Activated CD4-positive, alpha-beta T cell treated with anti-CD3 and anti-CD28 coated beads for 24 hours (primary cell): ENCODE data around the gene CTNNA3.
"Not testable (repeated sequence)": the region's sequence is repeated elsewhere in the genome, so short reads cannot be mapped to it uniquely, and the experiment has no call there.

Experiments used
- DNase-seq, 2 donors: peaks; one replicate each; pipeline ENCODE4 v3.0.0-alpha.2; 2020; ENCODE audit warnings: low read depth in 2 of 2

CTNNA3 gene

GRCh38 chr10:67602268-67602950 lies 93.6 kb downstream of the CTNNA3 start:
- DNase-seq = no peak

- DNase-seq = no peak
Measured at GRCh38 chr10:67599597-67599996, 96.4 kb downstream of the CTNNA3 start.

- no peak for DNase-seq
Measured at GRCh38 chr10:67596641-67597040, 99.4 kb downstream of the CTNNA3 start.

GRCh38 chr10:67587771-67588170 lies 108.2 kb downstream of the CTNNA3 start:
- DNase-seq = no peak

- no peak for DNase-seq
Measured at GRCh38 chr10:67575532-67575931, 120.5 kb downstream of the CTNNA3 start.

- no peak for DNase-seq
Measured at GRCh38 chr10:67573484-67573883, 122.5 kb downstream of the CTNNA3 start.

- no peak for DNase-seq
Measured at GRCh38 chr10:67571503-67571902, 124.5 kb downstream of the CTNNA3 start.

- not testable (repeated sequence) for DNase-seq
Measured at GRCh38 chr10:67558311-67558710, 137.7 kb downstream of the CTNNA3 start.

GRCh38 chr10:67553254-67553653 lies 142.7 kb downstream of the CTNNA3 start:
- DNase-seq = no peak

GRCh38 chr10:67550838-67551402 lies 145.1 kb downstream of the CTNNA3 start:
- no peak for DNase-seq

GRCh38 chr10:67550046-67550445 lies 145.9 kb downstream of the CTNNA3 start:
- DNase-seq = no peak

- no peak for DNase-seq
Measured at GRCh38 chr10:67549390-67549789, 146.6 kb downstream of the CTNNA3 start.

GRCh38 chr10:67541411-67541810 lies 154.6 kb downstream of the CTNNA3 start:
- no peak for DNase-seq

GRCh38 chr10:67539312-67539711 lies 156.7 kb downstream of the CTNNA3 start:
- no peak for DNase-seq

- DNase-seq = no peak
Measured at GRCh38 chr10:67537906-67538305, 158.1 kb downstream of the CTNNA3 start.

- no peak for DNase-seq
Measured at GRCh38 chr10:67533376-67533775, 162.6 kb downstream of the CTNNA3 start.

- DNase-seq = not testable (repeated sequence)
Measured at GRCh38 chr10:67530990-67531389, 165.0 kb downstream of the CTNNA3 start.

GRCh38 chr10:67527351-67527750 lies 168.6 kb downstream of the CTNNA3 start:
- no peak for DNase-seq

- DNase-seq = no peak
Measured at GRCh38 chr10:67521546-67521945, 174.4 kb downstream of the CTNNA3 start.

GRCh38 chr10:67520924-67521520 lies 175.0 kb downstream of the CTNNA3 start:
- peak in 1 of 2 donors; percentile 21 for DNase-seq

- DNase-seq = no peak
Measured at GRCh38 chr10:67519434-67519833, 176.6 kb downstream of the CTNNA3 start.

- no peak for DNase-seq
Measured at GRCh38 chr10:67518756-67519155, 177.2 kb downstream of the CTNNA3 start.

- no peak for DNase-seq
Measured at GRCh38 chr10:67518043-67518442, 178.0 kb downstream of the CTNNA3 start.
